Measurements from ENCODE around the gene MCCC1.

DNA sequence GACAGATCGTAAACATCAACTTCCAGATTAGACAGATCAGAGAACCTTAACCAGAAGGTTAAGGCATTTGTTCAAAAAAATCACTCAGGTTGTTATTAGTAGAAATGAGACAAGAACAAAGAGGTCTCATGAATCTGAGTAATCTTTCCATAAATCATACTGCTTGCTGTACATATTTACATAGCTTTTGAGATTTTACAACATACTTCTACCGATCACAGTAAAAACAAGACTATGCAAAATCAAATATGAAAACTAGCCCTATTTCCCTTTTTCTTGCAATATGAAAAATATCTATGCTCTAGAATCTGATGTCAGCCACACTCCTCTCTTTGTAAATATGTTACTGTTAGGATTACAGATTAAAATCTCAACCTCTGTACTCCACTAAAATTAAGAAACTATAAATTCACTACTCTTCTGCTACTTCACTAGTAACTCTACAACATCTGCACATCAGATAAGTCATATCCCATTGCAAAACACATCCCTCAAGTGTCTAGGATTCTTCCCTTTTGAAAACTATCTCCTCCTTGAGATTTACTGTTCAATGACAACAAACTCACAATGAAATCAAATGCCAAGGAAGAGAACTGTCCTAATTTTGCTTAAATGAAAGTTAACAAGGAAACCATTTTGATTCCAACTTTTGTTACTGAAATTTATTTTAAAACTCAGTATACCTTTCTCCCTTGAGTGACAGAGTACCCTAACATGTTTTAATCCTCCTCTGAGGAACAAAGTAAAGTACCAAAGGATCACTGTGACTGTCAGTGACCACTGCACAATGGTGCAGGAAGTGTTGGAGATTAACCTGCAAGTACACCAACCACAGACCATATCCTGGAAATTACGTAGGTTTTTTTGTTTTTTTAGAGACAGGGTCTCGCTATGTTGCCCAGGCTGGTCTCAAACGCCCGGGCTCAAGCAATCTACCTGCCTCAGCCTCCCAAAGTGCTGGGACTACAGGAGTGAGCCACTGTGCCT, 131.8 kb downstream of the MCCC1 start:
- no peak for TF ChIP-seq POLR2A (IDR thresholded peaks at IDR 0.05; ENCODE audit: low read depth)
- TF ChIP-seq, protein P1, sequence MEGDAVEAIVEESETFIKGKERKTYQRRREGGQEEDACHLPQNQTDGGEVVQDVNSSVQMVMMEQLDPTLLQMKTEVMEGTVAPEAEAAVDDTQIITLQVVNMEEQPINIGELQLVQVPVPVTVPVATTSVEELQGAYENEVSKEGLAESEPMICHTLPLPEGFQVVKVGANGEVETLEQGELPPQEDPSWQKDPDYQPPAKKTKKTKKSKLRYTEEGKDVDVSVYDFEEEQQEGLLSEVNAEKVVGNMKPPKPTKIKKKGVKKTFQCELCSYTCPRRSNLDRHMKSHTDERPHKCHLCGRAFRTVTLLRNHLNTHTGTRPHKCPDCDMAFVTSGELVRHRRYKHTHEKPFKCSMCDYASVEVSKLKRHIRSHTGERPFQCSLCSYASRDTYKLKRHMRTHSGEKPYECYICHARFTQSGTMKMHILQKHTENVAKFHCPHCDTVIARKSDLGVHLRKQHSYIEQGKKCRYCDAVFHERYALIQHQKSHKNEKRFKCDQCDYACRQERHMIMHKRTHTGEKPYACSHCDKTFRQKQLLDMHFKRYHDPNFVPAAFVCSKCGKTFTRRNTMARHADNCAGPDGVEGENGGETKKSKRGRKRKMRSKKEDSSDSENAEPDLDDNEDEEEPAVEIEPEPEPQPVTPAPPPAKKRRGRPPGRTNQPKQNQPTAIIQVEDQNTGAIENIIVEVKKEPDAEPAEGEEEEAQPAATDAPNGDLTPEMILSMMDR (IDR thresholded peaks at IDR 0.05), result no peak
- no peak for TF ChIP-seq EP300 (IDR thresholded peaks at IDR 0.05)
